HepG2 (cell line): ENCODE results near the gene MOB3C. TPM values are rescaled to one million over a fixed set of nuclear protein-coding genes. Genes with fewer than 3 reads are reported as not detected.

Source experiments
- ARNT ChIP-seq: fragments of 450-650 bp; IDR thresholded peaks from 2 replicates; pipeline ENCODE4 v1.6.1; 2017
- DPF2 ChIP-seq: sonication (generic); formaldehyde crosslinking; IDR thresholded peaks from 2 replicates; pipeline ENCODE4 v1.4.0; 2020; ENCODE audit warnings: mild to moderate bottlenecking, low read depth, missing genetic modification reagents, borderline replicate concordance
- E2F2 ChIP-seq: sonication (generic); formaldehyde crosslinking; IDR thresholded peaks from 2 replicates; pipeline ENCODE4 v1.4.0; 2020; ENCODE audit warnings: missing genetic modification reagents, borderline replicate concordance
- KDM2A ChIP-seq: sonication (generic); formaldehyde crosslinking; IDR thresholded peaks from 2 replicates; pipeline ENCODE4 v1.4.0; 2020; ENCODE audit warnings: low read depth, missing genetic modification reagents, borderline replicate concordance
- MED13 ChIP-seq: sonication (generic); formaldehyde crosslinking; IDR thresholded peaks from 2 replicates; pipeline ENCODE4 v1.5.0; 2020; ENCODE audit warnings: missing genetic modification reagents
- MLXIP ChIP-seq: sonication (generic); formaldehyde crosslinking; IDR thresholded peaks from 2 replicates; pipeline ENCODE4 v1.9.0; 2021; ENCODE audit warnings: missing genetic modification reagents, borderline replicate concordance
- MNT ChIP-seq: fragments of 450-650 bp; IDR thresholded peaks from 2 replicates; pipeline ENCODE4 v1.6.1; 2016
- MTA1 ChIP-seq: sonication (generic); formaldehyde crosslinking; IDR thresholded peaks from 2 replicates; pipeline ENCODE4 v1.4.0; 2020; ENCODE audit warnings: missing genetic modification reagents, mild to moderate bottlenecking, borderline replicate concordance
- SCMH1 ChIP-seq: sonication (generic); formaldehyde crosslinking; IDR thresholded peaks from 2 replicates; pipeline ENCODE4 v1.9.0; 2021; ENCODE audit warnings: missing genetic modification reagents, mild to moderate bottlenecking, borderline replicate concordance
- SP2 ChIP-seq: sonication (generic); formaldehyde crosslinking; IDR thresholded peaks from 2 replicates; pipeline ENCODE4 v1.5.1; 2020; ENCODE audit warnings: mild to moderate bottlenecking, missing genetic modification reagents
- U2AF1 ChIP-seq: fragments of 200-400 bp; formaldehyde crosslinking; optimal IDR thresholded peaks from 2 replicates; pipeline ENCODE3; 2017; ENCODE audit warnings: mild to moderate bottlenecking, low read depth, low read length
- ZFP1 ChIP-seq: IDR thresholded peaks from 2 replicates; pipeline ENCODE4 v1.6.1; 2016
- ZNF468 ChIP-seq: sonication (generic); formaldehyde crosslinking; IDR thresholded peaks from 2 replicates; pipeline ENCODE4 v1.8.0; 2022; ENCODE audit warnings: mild to moderate bottlenecking, moderate library complexity, missing genetic modification reagents
- ZNF546 ChIP-seq: sonication (generic); formaldehyde crosslinking; conservative IDR thresholded peaks from 2 replicates; pipeline ENCODE4 v1.8.1; 2023; ENCODE audit warnings: mild to moderate bottlenecking, missing genetic modification reagents
- ZNF569 ChIP-seq: sonication (generic); formaldehyde crosslinking; IDR thresholded peaks from 2 replicates; pipeline ENCODE4 v1.5.0; 2020; ENCODE audit warnings: mild to moderate bottlenecking, missing genetic modification reagents, moderate library complexity, borderline replicate concordance
- ZNF605 ChIP-seq: sonication (generic); formaldehyde crosslinking; IDR thresholded peaks from 2 replicates; pipeline ENCODE4 v1.8.0; 2022; ENCODE audit warnings: mild to moderate bottlenecking, missing genetic modification reagents
- ZNF616 ChIP-seq: sonication (generic); formaldehyde crosslinking; IDR thresholded peaks from 2 replicates; pipeline ENCODE4 v1.5.0; 2020; ENCODE audit warnings: low read depth, mild to moderate bottlenecking, missing genetic modification reagents
- ZNF639 ChIP-seq: conservative IDR thresholded peaks from 2 replicates; pipeline ENCODE4 v1.6.1; 2018; ENCODE audit warnings: missing genetic modification reagents
- ZSCAN21 ChIP-seq: sonication (generic); formaldehyde crosslinking; IDR thresholded peaks from 2 replicates; pipeline ENCODE4 v1.8.0; 2022; ENCODE audit warnings: mild to moderate bottlenecking, missing genetic modification reagents, moderate library complexity, borderline replicate concordance
- ZSCAN31 ChIP-seq: sonication (generic); formaldehyde crosslinking; IDR thresholded peaks from 2 replicates; pipeline ENCODE4 v1.5.0; 2020; ENCODE audit warnings: low read depth, mild to moderate bottlenecking, missing genetic modification reagents
- polyA plus RNA-seq, 8 experiments: library from polyadenylated mRNA; depleted of rRNA in 3 of 8; stranded (reverse) in 7 of 8; unstranded in 1 of 8; fragments of >200 nt; fragmentation: Illumina TruSeq in 4 of 8; extraction: Trizol in 4 of 8; gene quantifications; 2 replicates each; pipeline versions ENCODE4 v1.2.1 to v1.2.3, GENCODE V29; 2011 to 2016; ENCODE audit warnings: low read depth in 4 of 8, missing spikeins in 1 of 8, mixed read lengths in 1 of 8; ENCODE audit not compliant: insufficient read depth in 1 of 8
- total RNA-seq, 5 experiments: library from RNA; depleted of rRNA; stranded (reverse); fragments of >200 nt; fragmentation: Illumina TruSeq; extraction: Trizol; gene quantifications; 2 replicates each; pipeline ENCODE4 v1.2.3, GENCODE V29; 2016; ENCODE audit warnings: low read depth in 1 of 5
- TF ChIP-seq, protein P1 (sequence below): sonication (generic); formaldehyde crosslinking; IDR thresholded peaks from 2 replicates; pipeline ENCODE4 v1.5.0; 2020; ENCODE audit warnings: mild to moderate bottlenecking, missing genetic modification reagents, moderate library complexity

The MOB3C gene
- total and polyA plus RNA-seq, 2 of the 13 experiments (the other 11 are each of a cell fraction or from before 2014, with no cell fraction given), result 3.5 to 4.1 TPM

DNA sequence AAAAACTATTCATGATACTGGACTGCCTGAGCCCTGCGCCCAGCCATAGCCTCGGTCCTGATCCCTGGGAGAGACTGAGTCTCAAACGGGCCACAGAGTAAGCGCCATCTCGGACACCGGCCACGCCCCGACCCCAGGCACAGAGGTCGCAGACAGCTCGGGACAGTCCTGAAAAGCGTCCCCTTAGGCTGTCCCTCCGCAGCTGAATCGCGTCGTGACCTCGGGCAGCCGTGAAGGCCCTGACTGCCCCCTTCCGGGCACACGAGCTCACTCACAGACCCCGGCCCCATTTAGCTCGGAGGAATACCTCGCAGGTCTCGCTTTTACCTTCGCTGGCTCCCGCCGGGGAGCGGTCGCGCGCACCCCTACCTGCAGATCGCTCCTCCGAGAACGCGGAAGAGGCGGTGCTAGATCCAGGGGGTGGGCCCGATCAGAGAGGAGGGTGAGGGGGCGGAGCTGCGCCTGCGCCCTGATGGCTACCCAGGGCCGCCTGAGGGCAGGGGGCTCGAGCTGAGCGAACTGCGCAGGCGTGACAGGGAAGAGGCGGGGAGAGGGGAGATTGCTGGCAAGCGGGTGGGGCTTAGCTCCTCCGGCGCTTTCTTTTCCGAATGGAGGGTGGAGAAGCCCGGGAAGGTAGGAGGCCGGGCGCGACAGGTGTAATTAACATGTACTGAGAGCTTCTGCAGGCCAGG is 12.6 kb downstream of the MOB3C start, which contains the start of gene MKNK1 (continued):
- TF ChIP-seq, protein P1, sequence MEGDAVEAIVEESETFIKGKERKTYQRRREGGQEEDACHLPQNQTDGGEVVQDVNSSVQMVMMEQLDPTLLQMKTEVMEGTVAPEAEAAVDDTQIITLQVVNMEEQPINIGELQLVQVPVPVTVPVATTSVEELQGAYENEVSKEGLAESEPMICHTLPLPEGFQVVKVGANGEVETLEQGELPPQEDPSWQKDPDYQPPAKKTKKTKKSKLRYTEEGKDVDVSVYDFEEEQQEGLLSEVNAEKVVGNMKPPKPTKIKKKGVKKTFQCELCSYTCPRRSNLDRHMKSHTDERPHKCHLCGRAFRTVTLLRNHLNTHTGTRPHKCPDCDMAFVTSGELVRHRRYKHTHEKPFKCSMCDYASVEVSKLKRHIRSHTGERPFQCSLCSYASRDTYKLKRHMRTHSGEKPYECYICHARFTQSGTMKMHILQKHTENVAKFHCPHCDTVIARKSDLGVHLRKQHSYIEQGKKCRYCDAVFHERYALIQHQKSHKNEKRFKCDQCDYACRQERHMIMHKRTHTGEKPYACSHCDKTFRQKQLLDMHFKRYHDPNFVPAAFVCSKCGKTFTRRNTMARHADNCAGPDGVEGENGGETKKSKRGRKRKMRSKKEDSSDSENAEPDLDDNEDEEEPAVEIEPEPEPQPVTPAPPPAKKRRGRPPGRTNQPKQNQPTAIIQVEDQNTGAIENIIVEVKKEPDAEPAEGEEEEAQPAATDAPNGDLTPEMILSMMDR (CRISPR knock-in tag), result peak; percentile 56
- no peak for TF ChIP-seq MNT
- TF ChIP-seq ZNF468 (CRISPR knock-in tag), result no peak
- peak; percentile 92 for TF ChIP-seq KDM2A (CRISPR knock-in tag)
- TF ChIP-seq ZNF616 (CRISPR knock-in tag), result no peak
- TF ChIP-seq ZSCAN21, result peak; percentile 65; the same call in 1 of the 2 replicates
- TF ChIP-seq DPF2 (CRISPR knock-in tag), result no peak
- TF ChIP-seq ZFP1, result no peak
- no peak for TF ChIP-seq ZNF569
- no peak for TF ChIP-seq ZSCAN31 (CRISPR knock-in tag)
- TF ChIP-seq SP2, result no peak
- no peak for TF ChIP-seq ARNT
- no peak for TF ChIP-seq ZNF639 (CRISPR knock-in tag)
- TF ChIP-seq ZNF546, result no peak
- no peak for TF ChIP-seq E2F2
- TF ChIP-seq MTA1 (CRISPR knock-in tag), result no peak; the same call in 1 of the 2 replicates
- no peak for TF ChIP-seq MLXIP
- peak; percentile 64; the same call in 1 of the 2 replicates for TF ChIP-seq MED13 (CRISPR knock-in tag)
- no peak for TF ChIP-seq SCMH1 (CRISPR knock-in tag)
- no peak for TF ChIP-seq U2AF1
- TF ChIP-seq ZNF605, result peak; percentile 85
